Spleen (tissue), 7 donors: ENCODE measurements around the gene DDX3X.

ENCODE experiments used
- POLR2A ChIP-seq, 3 donors: fragments of 450-650 bp; IDR thresholded peaks; one replicate each; pipeline ENCODE4 v1.5.1; 2017; ENCODE audit warnings: antibody characterized with exemption in 3 of 3, mild to moderate bottlenecking in 1 of 3
- POLR2AphosphoS5 ChIP-seq, 3 donors: sonication (generic); formaldehyde crosslinking; IDR thresholded peaks; one replicate each; pipeline ENCODE4 v1.5.1; 2017; ENCODE audit warnings: antibody characterized with exemption in 3 of 3
- TF ChIP-seq, protein P1 (sequence below), 11 experiments: fragments of 200-600 bp in 7 of 11; fragments of 450-650 bp in 4 of 11; sonication (generic) in 4 of 11; IDR thresholded peaks in 8 of 11; conservative IDR thresholded peaks in 3 of 11; 1 replicate in 7 of 11; 2 replicates in 4 of 11; pipeline versions ENCODE4 v1.4.0 to v1.8.0; 2016 to 2021; ENCODE audit warnings: antibody characterized with exemption in 11 of 11, inconsistent platforms in 4 of 11, mild to moderate bottlenecking in 1 of 11
- donor health status: DM: no; HTN: no; CAD: no; lungs with moderate emphysema.
- donor health status: DM: no; HTN: no; CAD: no.
- donor health status: DM: no; HTN: no; CAD: no.

GRCh38 chrX:41369152-41369551 lies 35.2 kb downstream of the DDX3X start:
- TF ChIP-seq, protein P1, sequence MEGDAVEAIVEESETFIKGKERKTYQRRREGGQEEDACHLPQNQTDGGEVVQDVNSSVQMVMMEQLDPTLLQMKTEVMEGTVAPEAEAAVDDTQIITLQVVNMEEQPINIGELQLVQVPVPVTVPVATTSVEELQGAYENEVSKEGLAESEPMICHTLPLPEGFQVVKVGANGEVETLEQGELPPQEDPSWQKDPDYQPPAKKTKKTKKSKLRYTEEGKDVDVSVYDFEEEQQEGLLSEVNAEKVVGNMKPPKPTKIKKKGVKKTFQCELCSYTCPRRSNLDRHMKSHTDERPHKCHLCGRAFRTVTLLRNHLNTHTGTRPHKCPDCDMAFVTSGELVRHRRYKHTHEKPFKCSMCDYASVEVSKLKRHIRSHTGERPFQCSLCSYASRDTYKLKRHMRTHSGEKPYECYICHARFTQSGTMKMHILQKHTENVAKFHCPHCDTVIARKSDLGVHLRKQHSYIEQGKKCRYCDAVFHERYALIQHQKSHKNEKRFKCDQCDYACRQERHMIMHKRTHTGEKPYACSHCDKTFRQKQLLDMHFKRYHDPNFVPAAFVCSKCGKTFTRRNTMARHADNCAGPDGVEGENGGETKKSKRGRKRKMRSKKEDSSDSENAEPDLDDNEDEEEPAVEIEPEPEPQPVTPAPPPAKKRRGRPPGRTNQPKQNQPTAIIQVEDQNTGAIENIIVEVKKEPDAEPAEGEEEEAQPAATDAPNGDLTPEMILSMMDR (IDR thresholded peaks at IDR 0.05 in 8 of 11, conservative IDR thresholded peaks at IDR 0.05 in 3 of 11), result no peak
- TF ChIP-seq POLR2AphosphoS5 (IDR thresholded peaks at IDR 0.05) (no peak), POLR2A (IDR thresholded peaks at IDR 0.05) (no peak)
